HFFc6 (cell line): ENCODE measurements around the gene PRTN3. TPM values are rescaled to one million over a fixed set of nuclear protein-coding genes. Genes with fewer than 3 reads are reported as not detected.

ENCODE experiments used
- DNase-seq: peaks from one replicate; pipeline ENCODE4 v3.0.0-alpha.2; 2018
- H3K27ac Mint-ChIP-seq: 2 replicates; pipeline ENCODE4 v1.8.0; 2020; ENCODE audit warnings: mild to moderate bottlenecking, mixed read lengths
- H3K27me3 Mint-ChIP-seq: 2 replicates; pipeline ENCODE4 v1.8.0; 2021; ENCODE audit warnings: mild to moderate bottlenecking, moderate library complexity, mixed read lengths; ENCODE audit not compliant: insufficient read depth
- H3K36me3 Mint-ChIP-seq: 2 replicates; pipeline ENCODE4 v1.8.0; 2021; ENCODE audit warnings: low read depth, mixed read lengths
- H3K4me1 Mint-ChIP-seq: 2 replicates; pipeline ENCODE4 v1.8.0; 2020; ENCODE audit warnings: low read depth, mixed read lengths
- H3K4me3 Mint-ChIP-seq: 2 replicates; pipeline ENCODE4 v1.8.0; 2020; ENCODE audit warnings: mild to moderate bottlenecking, moderate library complexity, mixed read lengths
- H3K9me3 Mint-ChIP-seq: 2 replicates; pipeline ENCODE4 v1.8.0; 2020; ENCODE audit warnings: mild to moderate bottlenecking, mixed read lengths
- CTCF ChIP-seq: fragments of 200-600 bp; sonication (generic); IDR thresholded peaks from 2 replicates; pipeline ENCODE4 v1.5.0; 2021; ENCODE audit warnings: antibody characterized with exemption, mild to moderate bottlenecking
- total RNA-seq, 6 experiments: library from RNA; stranded (reverse); fragmentation: NEBNext Ultra II Directional; extraction: Animal tissue kit (Norgen Biotek cat#: 25700); gene quantifications; 2 replicates in 1 of 6; 3 replicates in 5 of 6; pipeline ENCODE4 v1.2.3, GENCODE V29; 2021

The PRTN3 gene
- total RNA-seq, 6 experiments from 2014 or later, result not detected

- H3K4me1 Mint-ChIP-seq, result peaks cover 6% of the 10 kb centered on the region
- H3K4me3 Mint-ChIP-seq, result no peak overlapping the region
- no peaks in the 10 kb centered on the region for H3K9me3 Mint-ChIP-seq
- no peak for DNase-seq
- no peak overlapping the region for H3K27ac Mint-ChIP-seq
- H3K36me3 Mint-ChIP-seq, result no peaks in the 10 kb centered on the region
- TF ChIP-seq CTCF, result no peak
- peaks cover 2% of the 10 kb centered on the region for H3K27me3 Mint-ChIP-seq
Measured at GRCh38 chr19:827314-827709, 13.5 kb upstream of the PRTN3 start.

GRCh38 chr19:827710-828321, 13.0 kb upstream of the PRTN3 start, which contains the start of gene AZU1:
Gene AZU1 (plus strand): TSS chr19:827837. CDS start chr19:827847, 10 bp downstream.
- no peaks in the 10 kb centered on the region for H3K36me3 Mint-ChIP-seq
- no peak for TF ChIP-seq CTCF
- H3K27me3 Mint-ChIP-seq, result peaks cover 2% of the 10 kb centered on the region
- H3K4me1 Mint-ChIP-seq, result peaks cover 6% of the 10 kb centered on the region
- no peak within 1 kb of the TSS for H3K27ac Mint-ChIP-seq
- DNase-seq, result no peak
- no peak within 1 kb of the TSS for H3K4me3 Mint-ChIP-seq
- no peaks in the 10 kb centered on the region for H3K9me3 Mint-ChIP-seq

GRCh38 chr19:829129-829758, 11.6 kb upstream of the PRTN3 start:
- H3K9me3 Mint-ChIP-seq, result no peaks in the 10 kb centered on the region
- peaks cover 2% of the 10 kb centered on the region for H3K27me3 Mint-ChIP-seq
- DNase-seq, result no peak
- peaks cover 2% of the 10 kb centered on the region; the same call in 1 of the 2 replicates for H3K4me1 Mint-ChIP-seq
- no peaks in the 10 kb centered on the region for H3K36me3 Mint-ChIP-seq
- no peak overlapping the region for H3K27ac Mint-ChIP-seq
- TF ChIP-seq CTCF, result no peak
- no peak overlapping the region for H3K4me3 Mint-ChIP-seq

DNA sequence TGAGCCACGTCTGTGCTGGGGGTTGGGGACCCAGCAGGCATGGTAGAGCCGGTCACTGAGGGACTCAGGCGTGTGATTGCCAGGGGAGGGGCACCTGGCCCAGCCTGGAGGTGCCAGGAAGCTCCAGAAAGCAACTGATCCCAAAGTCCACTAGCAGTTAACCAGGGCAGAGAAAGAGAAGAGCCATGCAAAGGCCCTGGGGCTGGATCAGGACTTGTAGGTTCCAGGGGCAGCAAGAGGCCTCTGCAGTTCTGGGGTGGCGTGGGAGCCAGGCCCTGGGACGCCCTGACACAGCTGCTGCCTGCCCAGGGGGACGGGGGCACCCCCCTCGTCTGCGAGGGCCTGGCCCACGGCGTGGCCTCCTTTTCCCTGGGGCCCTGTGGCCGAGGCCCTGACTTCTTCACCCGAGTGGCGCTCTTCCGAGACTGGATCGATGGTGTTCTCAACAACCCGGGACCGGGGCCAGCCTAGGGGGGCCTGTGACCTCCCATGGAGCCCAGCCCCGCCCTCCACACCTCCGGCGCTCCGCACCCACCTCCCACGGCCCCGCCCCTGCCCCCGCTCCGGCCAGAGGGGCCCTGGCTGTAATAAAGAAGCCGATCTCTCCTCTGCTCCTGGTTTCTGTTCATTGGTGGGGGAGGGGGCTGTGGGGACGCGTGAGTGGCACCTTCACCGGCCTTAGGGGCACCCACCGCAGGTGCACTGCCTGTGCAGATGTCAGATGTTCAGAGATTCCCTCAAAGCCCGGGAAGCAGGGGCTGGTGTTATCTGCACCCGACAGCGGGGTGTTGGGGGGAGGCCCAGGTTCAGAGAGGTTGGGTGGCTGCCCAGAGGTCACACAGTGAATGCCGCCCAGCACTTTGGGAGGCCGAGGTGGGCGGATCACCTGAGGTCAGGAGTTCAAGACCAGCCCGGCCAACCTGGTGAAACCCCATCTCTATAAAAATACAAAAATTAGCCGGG, 9.1 kb upstream of the PRTN3 start:
- Mint-ChIP-seq H3K27me3 (peaks cover 8% of the 10 kb centered on the region), H3K9me3 (no peaks in the 10 kb centered on the region), H3K27ac (no peak overlapping the region), H3K4me3 (no peak overlapping the region), H3K36me3 (no peaks in the 10 kb centered on the region), H3K4me1 (peaks cover 4% of the 10 kb centered on the region; the same call in 1 of the 2 replicates)
- DNase-seq, result no peak
- TF ChIP-seq CTCF, result no peak

DNA sequence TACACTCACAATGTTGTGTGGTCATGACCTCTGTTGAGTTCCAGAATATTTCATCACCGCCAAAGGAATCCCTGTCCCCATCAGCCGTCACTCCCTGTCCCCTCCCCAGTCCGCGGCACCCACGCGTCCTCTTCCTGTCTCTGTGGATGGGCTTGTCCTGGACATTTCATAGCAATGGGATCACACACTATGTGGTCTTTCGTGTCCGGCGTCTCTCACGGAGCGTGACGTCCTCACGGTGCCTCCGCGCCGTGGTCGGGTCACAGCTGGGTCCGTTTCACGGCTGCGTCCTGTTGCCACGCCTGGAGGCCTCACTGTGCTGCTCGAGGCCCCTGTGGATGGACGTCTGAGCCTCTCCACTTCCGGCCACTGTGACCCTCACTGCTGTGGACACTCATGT, 6.6 kb upstream of the PRTN3 start:
- Mint-ChIP-seq H3K27me3 (peaks cover 10% of the 10 kb centered on the region), H3K36me3 (no peaks in the 10 kb centered on the region), H3K27ac (no peak overlapping the region), H3K9me3 (no peaks in the 10 kb centered on the region), H3K4me3 (no peak overlapping the region), H3K4me1 (peaks cover 4% of the 10 kb centered on the region; the same call in 1 of the 2 replicates)
- no peak for DNase-seq
- TF ChIP-seq CTCF, result no peak
